ENCODE results near the gene HDAC9.

HDAC9 gene

DNA sequence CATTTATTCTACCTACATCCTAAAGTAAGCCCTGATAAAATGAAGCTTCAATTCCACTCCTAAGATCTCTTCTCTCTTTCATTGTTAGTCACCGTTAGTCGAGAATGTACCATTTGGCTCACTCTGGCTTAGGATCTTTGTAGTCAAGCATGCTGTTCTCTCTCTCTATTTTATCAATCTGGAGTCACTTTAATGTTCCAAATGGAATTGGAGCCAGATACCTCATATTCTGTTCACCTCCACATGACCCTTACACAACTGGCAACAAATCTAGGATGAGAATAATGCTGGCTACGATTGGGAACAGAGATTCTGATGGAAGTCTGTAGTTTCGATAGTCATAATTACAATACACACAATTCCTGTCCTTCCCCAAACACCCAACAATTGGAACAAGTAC, 408.1 kb downstream of the HDAC9 start:
- no peak overlapping the region for H3K4me3 ChIP-seq (ENCODE audit: control insufficient read depth, low read depth, low read length)
- TF ChIP-seq, protein P1, sequence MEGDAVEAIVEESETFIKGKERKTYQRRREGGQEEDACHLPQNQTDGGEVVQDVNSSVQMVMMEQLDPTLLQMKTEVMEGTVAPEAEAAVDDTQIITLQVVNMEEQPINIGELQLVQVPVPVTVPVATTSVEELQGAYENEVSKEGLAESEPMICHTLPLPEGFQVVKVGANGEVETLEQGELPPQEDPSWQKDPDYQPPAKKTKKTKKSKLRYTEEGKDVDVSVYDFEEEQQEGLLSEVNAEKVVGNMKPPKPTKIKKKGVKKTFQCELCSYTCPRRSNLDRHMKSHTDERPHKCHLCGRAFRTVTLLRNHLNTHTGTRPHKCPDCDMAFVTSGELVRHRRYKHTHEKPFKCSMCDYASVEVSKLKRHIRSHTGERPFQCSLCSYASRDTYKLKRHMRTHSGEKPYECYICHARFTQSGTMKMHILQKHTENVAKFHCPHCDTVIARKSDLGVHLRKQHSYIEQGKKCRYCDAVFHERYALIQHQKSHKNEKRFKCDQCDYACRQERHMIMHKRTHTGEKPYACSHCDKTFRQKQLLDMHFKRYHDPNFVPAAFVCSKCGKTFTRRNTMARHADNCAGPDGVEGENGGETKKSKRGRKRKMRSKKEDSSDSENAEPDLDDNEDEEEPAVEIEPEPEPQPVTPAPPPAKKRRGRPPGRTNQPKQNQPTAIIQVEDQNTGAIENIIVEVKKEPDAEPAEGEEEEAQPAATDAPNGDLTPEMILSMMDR (IDR thresholded peaks at IDR 0.05; ENCODE audit: control insufficient read depth, insufficient read depth, low read depth, low read length, missing control alignments) = no peak

DNA sequence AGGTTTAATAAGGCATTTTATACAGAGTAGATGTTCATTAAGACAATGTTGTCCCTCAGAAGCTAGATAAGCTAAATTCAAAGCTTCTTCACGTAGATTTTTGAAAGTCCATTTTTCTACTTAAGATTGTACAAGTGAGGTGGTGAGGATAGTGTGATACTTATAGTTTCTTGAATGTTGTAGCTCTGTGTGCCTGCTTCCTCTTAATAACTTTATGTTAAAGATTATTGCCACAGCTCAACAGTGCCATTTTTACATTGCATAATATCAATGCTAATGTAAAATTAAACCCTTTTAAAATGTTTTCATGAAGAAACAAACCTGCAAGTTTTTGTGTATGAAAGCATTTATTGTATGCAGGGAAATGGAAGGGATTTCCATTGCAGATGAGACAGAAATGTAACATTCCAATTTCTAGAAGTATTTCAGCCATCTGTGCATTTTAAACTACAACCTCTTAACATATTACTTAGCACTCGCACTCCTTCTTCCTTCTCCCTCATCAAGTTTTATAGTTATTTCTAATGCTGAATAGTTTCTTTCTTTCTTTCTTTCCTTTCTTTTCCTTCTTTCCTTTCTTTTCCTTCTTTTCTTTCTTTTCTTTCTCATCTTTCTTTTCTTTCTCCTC, 409.9 kb downstream of the HDAC9 start:
- no peak overlapping the region for H3K4me3 ChIP-seq (ENCODE audit: control insufficient read depth, low read depth, low read length)
- TF ChIP-seq, protein P1 (IDR thresholded peaks at IDR 0.05; ENCODE audit: control insufficient read depth, insufficient read depth, low read depth, low read length, missing control alignments) = no peak
- no peak for DNase-seq (ENCODE audit: low read depth)

More for the DNA sequence above, 408.1 kb downstream of the HDAC9 start:
- DNase-seq (ENCODE audit: low read depth) = no peak

DNA sequence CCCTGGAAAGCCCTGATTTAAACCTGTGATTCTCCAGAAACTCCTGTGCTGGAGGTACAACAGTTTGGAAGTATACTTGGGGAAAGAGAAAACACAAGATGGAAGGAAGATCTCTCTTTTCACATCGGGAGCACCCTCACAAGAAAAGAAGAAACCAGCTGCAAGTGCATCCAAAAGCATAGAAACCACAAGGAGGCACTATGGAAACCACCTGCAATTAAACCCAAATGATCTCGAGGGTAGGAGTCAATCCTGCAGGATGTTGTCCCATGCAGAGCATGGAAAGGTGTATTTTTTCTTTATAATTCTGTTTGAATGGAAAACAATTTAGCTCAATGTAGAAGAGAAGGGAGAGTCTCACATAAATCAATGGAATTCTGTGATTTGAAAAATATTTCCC, 411.4 kb downstream of the HDAC9 start:
- DNase-seq (ENCODE audit: low read depth) = no peak
- no peak overlapping the region for H3K4me3 ChIP-seq (ENCODE audit: control insufficient read depth, low read depth, low read length)
- TF ChIP-seq, protein P1 (IDR thresholded peaks at IDR 0.05; ENCODE audit: control insufficient read depth, insufficient read depth, low read depth, low read length, missing control alignments) = no peak

DNA sequence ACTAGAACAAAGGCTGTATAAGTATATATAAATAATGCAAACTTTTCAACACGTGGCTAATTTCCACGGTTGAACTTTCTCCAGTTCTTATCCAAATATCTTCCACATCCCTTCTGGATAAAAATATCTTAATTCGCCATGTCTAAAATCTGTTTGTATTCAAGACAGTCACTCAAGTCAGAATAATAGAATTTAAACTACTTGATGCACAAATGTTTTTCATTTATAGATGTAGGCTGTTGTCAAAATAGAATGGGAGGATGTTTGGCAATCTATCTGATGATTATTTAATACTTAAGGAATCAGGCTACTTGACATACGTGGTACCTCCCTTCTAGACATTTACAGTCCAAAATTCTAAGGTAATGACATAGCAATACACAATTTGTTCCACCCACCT, 417.6 kb downstream of the HDAC9 start:
- no peak overlapping the region for H3K4me3 ChIP-seq (ENCODE audit: control insufficient read depth, low read depth, low read length)
- DNase-seq (ENCODE audit: low read depth) = no peak
- TF ChIP-seq, protein P1 (IDR thresholded peaks at IDR 0.05; ENCODE audit: control insufficient read depth, insufficient read depth, low read depth, low read length, missing control alignments) = no peak

DNA sequence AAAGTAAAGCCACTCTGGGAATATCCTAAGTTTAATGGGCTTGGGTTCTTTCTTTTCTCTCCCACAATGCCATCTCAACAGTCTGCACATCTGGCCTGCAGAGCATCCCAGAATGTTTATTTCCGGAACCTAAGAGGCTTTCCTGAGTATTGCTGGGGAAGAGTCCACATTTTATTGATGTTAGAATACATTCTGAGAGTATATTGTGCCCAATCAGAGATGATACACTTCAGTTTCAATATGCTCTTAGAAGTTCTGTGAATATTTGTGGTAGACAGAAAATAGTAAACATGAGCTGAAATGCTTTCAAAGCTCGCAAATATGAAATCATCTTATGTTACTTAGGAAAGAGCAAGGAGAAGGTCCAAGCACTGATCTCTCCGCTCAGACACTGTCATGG, 421.3 kb downstream of the HDAC9 start:
- H3K4me3 ChIP-seq (ENCODE audit: control insufficient read depth, low read depth, low read length) = no peak overlapping the region
- TF ChIP-seq, protein P1 (IDR thresholded peaks at IDR 0.05; ENCODE audit: control insufficient read depth, insufficient read depth, low read depth, low read length, missing control alignments) = no peak
- DNase-seq (ENCODE audit: low read depth) = no peak

DNA sequence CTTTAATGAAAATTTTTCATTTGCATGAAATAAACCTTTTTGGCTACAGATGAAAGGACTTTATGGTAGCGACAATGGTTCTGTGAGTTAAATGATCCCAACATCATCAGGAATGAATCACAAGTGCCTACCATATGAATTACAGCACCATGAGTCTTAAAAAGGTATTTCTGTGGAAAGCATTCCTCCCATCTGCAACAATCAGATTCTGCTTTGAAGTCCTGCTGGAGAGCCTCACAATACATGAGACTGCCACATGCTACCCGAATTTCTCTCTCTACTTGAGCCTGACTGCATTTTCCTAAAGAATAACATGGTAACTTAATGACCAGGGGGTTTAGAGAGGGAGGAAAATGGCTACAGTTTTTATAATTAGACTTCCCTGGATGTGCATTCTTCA, 431.6 kb downstream of the HDAC9 start:
- TF ChIP-seq, protein P1 (IDR thresholded peaks at IDR 0.05; ENCODE audit: control insufficient read depth, insufficient read depth, low read depth, low read length, missing control alignments) = no peak
- no peak overlapping the region for H3K4me3 ChIP-seq (ENCODE audit: control insufficient read depth, low read depth, low read length)
- DNase-seq (ENCODE audit: low read depth) = peak; percentile 8
